B cell (primary cell): Measurements from ENCODE around the gene MOB2. TPM values are rescaled to one million over a fixed set of nuclear protein-coding genes. Genes with fewer than 3 reads are reported as not detected.

Source experiments
- ATAC-seq: fragments of 200-7000 bp; cut with Tn5 transposase; one replicate; pipeline ENCODE4 v1.10.0; 2021; ENCODE audit warnings: low read depth, mild to moderate bottlenecking, moderate number of reproducible peaks, moderate library complexity
- CTCF ChIA-PET: fragments of 350-600 bp; sonication (Branson Sonifier 250); formaldehyde crosslinking; loops from one replicate; lab custom pipeline; 2021; ENCODE audit warnings: antibody characterized with exemption, inconsistent platforms; lab: Charles Lee
- POLR2A ChIA-PET: fragments of 350-600 bp; sonication (Branson Sonifier 250); formaldehyde crosslinking; loops from one replicate; lab custom pipeline; 2021; ENCODE audit warnings: antibody characterized with exemption; lab: Charles Lee
- DNase-seq: peaks from one replicate; pipeline ENCODE4 v3.0.0; 2013
- H2AFZ ChIP-seq: 2 replicates; pipeline ENCODE4 v1.6.1; 2012; ENCODE audit warnings: mild to moderate bottlenecking, low read depth, low read length; ENCODE audit not compliant: insufficient read depth, poor library complexity, severe bottlenecking
- H3K27ac ChIP-seq, 2 donors: 1 replicate in 1 of 2; 2 replicates in 1 of 2; pipeline ENCODE4 v1.5.1; 2012 to 2013; ENCODE audit warnings: low read length in 2 of 2, mild to moderate bottlenecking in 2 of 2, moderate library complexity in 1 of 2
- H3K27me3 ChIP-seq, 4 experiments: fragments of 200-600 bp in 1 of 4; sonication (generic) in 1 of 4; replicated peaks in 1 of 4; 1 replicate in 2 of 4; 2 replicates in 2 of 4; pipeline versions ENCODE4 v1.6.1 to v1.7.0; 2013 to 2016; ENCODE audit warnings: low read length in 3 of 4, mild to moderate bottlenecking in 2 of 4, mixed read lengths in 1 of 4, moderate library complexity in 1 of 4; ENCODE audit not compliant: insufficient read depth in 4 of 4, control insufficient read depth in 3 of 4; ENCODE audit errors: control extremely low read depth in 1 of 4
- H3K36me3 ChIP-seq, 2 experiments: replicated peaks in 1 of 2; 1 replicate in 1 of 2; 2 replicates in 1 of 2; pipeline versions ENCODE4 v1.6.1 to v1.7.1; 2013; ENCODE audit warnings: low read length in 1 of 2; ENCODE audit not compliant: insufficient read depth in 2 of 2, control insufficient read depth in 1 of 2; ENCODE audit errors: control extremely low read depth in 1 of 2, extremely low read depth in 1 of 2
- H3K4me1 ChIP-seq, 2 donors: fragments of 200-600 bp in 1 of 2; sonication (generic) in 1 of 2; 1 replicate in 1 of 2; 2 replicates in 1 of 2; pipeline versions ENCODE4 v1.5.1 to v1.6.1; 2013 to 2017; ENCODE audit warnings: low read length in 2 of 2; ENCODE audit not compliant: control insufficient read depth in 2 of 2, insufficient read depth in 2 of 2
- H3K4me2 ChIP-seq: replicated peaks from 2 replicates; pipeline ENCODE3; 2012; ENCODE audit warnings: mild to moderate bottlenecking, low read depth, low read length; ENCODE audit not compliant: poor library complexity, severe bottlenecking
- H3K4me3 ChIP-seq, 5 experiments: fragments of 200-600 bp in 1 of 5; sonication (generic) in 1 of 5; 1 replicate in 3 of 5; 2 replicates in 2 of 5; pipeline versions ENCODE4 v1.5.1 to v1.7.0; 2011 to 2016; ENCODE audit warnings: low read length in 4 of 5, mild to moderate bottlenecking in 4 of 5, low read depth in 2 of 5, control low read depth in 1 of 5, moderate library complexity in 1 of 5; ENCODE audit not compliant: insufficient read depth in 1 of 5; ENCODE audit errors: control extremely low read depth in 1 of 5, extremely low read depth in 1 of 5
- H3K79me2 ChIP-seq: fragments of 200-600 bp; sonication (generic); one replicate; pipeline ENCODE4 v1.6.0; 2016; ENCODE audit warnings: low read length; ENCODE audit not compliant: control insufficient read depth, insufficient read depth
- H3K9ac ChIP-seq: fragments of 200-600 bp; sonication (generic); 2 replicates; pipeline ENCODE4 v1.6.1; 2017; ENCODE audit warnings: mild to moderate bottlenecking, low read length, moderate library complexity
- H3K9me3 ChIP-seq, 3 donors: one replicate each; pipeline versions ENCODE4 v1.6.1 to v1.7.1; 2013; ENCODE audit warnings: low read length in 2 of 3; ENCODE audit not compliant: control insufficient read depth in 2 of 3, insufficient read depth in 1 of 3; ENCODE audit errors: control extremely low read depth in 1 of 3
- H4K20me1 ChIP-seq: 2 replicates; pipeline ENCODE4 v1.6.0; 2012; ENCODE audit warnings: mild to moderate bottlenecking, low read length; ENCODE audit not compliant: insufficient read depth, control insufficient read depth, poor library complexity, severe bottlenecking
- H3K27ac Mint-ChIP-seq: one replicate; pipeline ENCODE4 v1.8.0; 2021; ENCODE audit warnings: mixed read lengths
- H3K27me3 Mint-ChIP-seq: one replicate; pipeline ENCODE4 v1.8.0; 2021; ENCODE audit warnings: mixed read lengths
- H3K4me1 Mint-ChIP-seq: one replicate; pipeline ENCODE4 v1.8.0; 2021; ENCODE audit warnings: mixed read lengths
- H3K4me3 Mint-ChIP-seq: one replicate; pipeline ENCODE4 v1.8.0; 2021; ENCODE audit warnings: mixed read lengths
- H3K9me3 Mint-ChIP-seq: one replicate; pipeline ENCODE4 v1.8.0; 2022; ENCODE audit warnings: mixed read lengths; ENCODE audit not compliant: insufficient read depth
- CTCF ChIP-seq: fragments of 200-600 bp; IDR thresholded peaks from one replicate; pipeline ENCODE4 v1.8.0; 2022; ENCODE audit warnings: antibody characterized with exemption, mild to moderate bottlenecking
- EZH2 ChIP-seq: IDR thresholded peaks from 2 replicates; pipeline ENCODE4 v1.6.1; 2012; ENCODE audit warnings: borderline replicate concordance, low read depth, mild to moderate bottlenecking, moderate library complexity, low read length; ENCODE audit not compliant: insufficient read depth, poor library complexity, severe bottlenecking
- WGBS: methylation state at CpG from one replicate; pipeline ENCODE4 v1.1.5; 2013; ENCODE audit warnings: missing lambda C conversion rate; ENCODE audit not compliant: insufficient coverage; 5-methylcytosine and 5-hydroxymethylcytosine counted together
- intact Hi-C: fragments of 100-400 bp; cut with micrococcal nuclease; formaldehyde crosslinking; loops from one replicate; pipeline ENCODE4 v1.10.0; 2022
- polyA plus RNA-seq: library from polyadenylated mRNA; depleted of rRNA; stranded (reverse); fragments of >200 nt; gene quantifications from 2 replicates; pipeline ENCODE4 v1.2.3, GENCODE V29; 2012
- total RNA-seq, 2 donors: library from RNA; stranded (reverse); fragments of 120-200 nt in 1 of 2; gene quantifications; 1 replicate in 1 of 2; 2 replicates in 1 of 2; pipeline versions ENCODE4 v1.2.3 to v1.2.4, GENCODE V29; 2013 to 2022

MOB2 gene
- total and polyA plus RNA-seq, 2 donors (not counting 1 experiment from before 2014, with no cell fraction given) = 55.7 to 57.6 TPM

DNA sequence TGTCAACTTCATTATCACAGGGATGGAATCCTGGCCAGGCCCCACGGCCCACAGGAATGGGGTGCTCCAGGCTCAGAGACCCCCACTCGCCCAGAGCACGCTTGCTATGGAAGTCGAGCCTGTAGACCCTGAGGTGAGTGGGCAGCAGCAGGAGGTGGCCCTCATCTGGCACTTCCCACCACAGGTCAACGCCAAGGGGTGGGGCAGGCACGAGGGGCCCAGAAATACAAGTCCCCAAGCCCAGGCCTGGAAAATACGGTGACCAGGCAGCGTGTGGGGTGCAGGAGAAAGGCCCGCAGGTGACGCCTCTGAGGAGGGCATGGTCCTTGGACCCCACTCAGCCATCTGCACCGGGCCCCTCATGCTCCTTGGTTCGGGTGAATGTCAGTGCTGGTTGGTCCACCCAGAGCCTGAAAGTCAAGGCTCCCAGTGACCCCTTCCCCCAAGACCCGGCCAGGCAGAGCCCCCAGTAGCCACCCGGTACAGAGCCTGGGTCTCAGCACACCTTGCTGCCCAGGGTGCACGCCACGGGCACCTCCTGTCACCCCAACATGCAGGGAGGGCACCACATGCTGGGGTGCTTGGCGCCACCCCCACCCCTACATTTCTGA is 2.4 kb downstream of the MOB2 start:
- ChIA-PET POLR2A (no interaction called here), CTCF (interaction anchor here (1.3 kb wide), 1 partner anchor 31 kb away, joined by 4 read pairs; no protein-coding TSS in a partner anchor)
- H3K79me2 ChIP-seq = peaks cover 55% of the 10 kb centered on the region
- no peak overlapping the region for H3K9ac ChIP-seq
- ATAC-seq = no peak
- H3K9me3 Mint-ChIP-seq = no peaks in the 10 kb centered on the region
- peaks cover 0 to 16% of the 10 kb centered on the region in 2 experiments for H3K36me3 ChIP-seq
- 98% methylated on average over 16 of the region's 17 CpGs for WGBS
- H3K27me3 Mint-ChIP-seq = no peaks in the 10 kb centered on the region
- no peak overlapping the region for H2AFZ ChIP-seq
- H3K4me2 ChIP-seq = no peak overlapping the region
- H3K4me3 ChIP-seq = no peak overlapping the region
- H3K4me1 Mint-ChIP-seq = peaks cover 36% of the 10 kb centered on the region
- TF ChIP-seq CTCF = no peak
- TF ChIP-seq EZH2 = no peak
- no peak overlapping the region for H3K4me3 Mint-ChIP-seq
- peaks cover 0 to 8% (median 0%) of the 10 kb centered on the region in 3 donors for H3K9me3 ChIP-seq
- H4K20me1 ChIP-seq = peaks cover 98% of the 10 kb centered on the region
- no peak overlapping the region for H3K27ac Mint-ChIP-seq
- intact Hi-C loops = no loop called here
- no peak for DNase-seq
- H3K27ac ChIP-seq = no peak overlapping the region
- H3K27me3 ChIP-seq = no peaks in the 10 kb centered on the region
- peaks cover 21 to 37% of the 10 kb centered on the region in 2 donors for H3K4me1 ChIP-seq

- no peaks in the 10 kb centered on the region for H3K27me3 ChIP-seq
- H2AFZ ChIP-seq = no peak overlapping the region
- DNase-seq (no peak), ATAC-seq (no peak)
- peaks cover 0 to 8% (median 0%) of the 10 kb centered on the region in 3 donors for H3K9me3 ChIP-seq
- WGBS = 80% methylated on average over 1 of the region's 6 CpGs
- Mint-ChIP-seq H3K27me3 (no peaks in the 10 kb centered on the region), H3K4me1 (peaks cover 30% of the 10 kb centered on the region), H3K9me3 (no peaks in the 10 kb centered on the region), H3K27ac (no peak overlapping the region), H3K4me3 (no peak overlapping the region)
- H3K4me2 ChIP-seq = no peak overlapping the region
- intact Hi-C loops = no loop called here
- H3K4me3 ChIP-seq = no peak overlapping the region
- H3K9ac ChIP-seq = no peak overlapping the region
- ChIA-PET POLR2A (no interaction called here), CTCF (interaction anchor here (1.3 kb wide), 1 partner anchor 31 kb away, joined by 4 read pairs; no protein-coding TSS in a partner anchor)
- no peak overlapping the region for H3K27ac ChIP-seq
- H3K36me3 ChIP-seq = peaks cover 0 to 22% of the 10 kb centered on the region in 2 experiments
- H4K20me1 ChIP-seq = peaks cover 96% of the 10 kb centered on the region
- H3K79me2 ChIP-seq = peaks cover 48% of the 10 kb centered on the region
- TF ChIP-seq CTCF = no peak
- H3K4me1 ChIP-seq = peaks cover 21 to 32% of the 10 kb centered on the region in 2 donors
Observed at GRCh38 chr11:1483445-1483961, 3.1 kb downstream of the MOB2 start.
